GM12878 (cell line): ENCODE results near the gene OSGEPL1. TPM values are rescaled to one million over a fixed set of nuclear protein-coding genes. Genes with fewer than 3 reads are reported as not detected.

Source experiments
- ATAC-seq: fragments of 200-7000 bp; cut with Tn5 transposase; 3 replicates; pipeline ENCODE4 v1.9.1; 2020; ENCODE audit warnings: mild to moderate bottlenecking, moderate library complexity
- BruUV-seq: library from RNA; stranded (reverse); fragments of 400-500 nt; replicated peaks from 2 replicates; lab custom pipeline; 2021; lab: Mats Ljungman, UMichigan
- CTCF ChIA-PET: fragments of 300-600 bp; sonication (Branson Sonifier 250); formaldehyde crosslinking; extraction: SDS; loops from one replicate; lab custom pipeline; 2021; ENCODE audit warnings: inconsistent platforms; lab: Yijun Ruan, JAX
- POLR2A ChIA-PET: fragments of 350-600 bp; formaldehyde crosslinking; extraction: SDS; loops from one replicate; lab custom pipeline; 2021; ENCODE audit warnings: inconsistent platforms; lab: Charles Lee
- RAD21 ChIA-PET: fragments of 300-600 bp; sonication (Branson Sonifier 250); formaldehyde crosslinking; loops from one replicate; lab custom pipeline; 2023; ENCODE audit warnings: antibody characterized with exemption; ENCODE audit not compliant: unreplicated experiment; lab: Charles Lee
- SMC1A ChIA-PET: fragments of 300-600 bp; sonication (Branson Sonifier 250); formaldehyde crosslinking; loops from one replicate; lab custom pipeline; 2023; ENCODE audit not compliant: unreplicated experiment, uncharacterized antibody; lab: Charles Lee
- DNase-seq: peaks from one replicate; pipeline ENCODE4 v3.0.0-alpha.2; 2011; ENCODE audit warnings: low read depth, low spot score
- FAIRE-seq: peaks from 3 replicates; lab custom pipeline; 2011; peaks lifted over from hg19 to GRCh38; lab: Jason Lieb, UNC
- H2AFZ ChIP-seq: 2 replicates; pipeline ENCODE4 v1.6.0; 2011; ENCODE audit warnings: low read depth, low read length, control low read depth; ENCODE audit not compliant: control insufficient read depth
- H3K27ac ChIP-seq: 2 replicates; pipeline ENCODE4 v1.5.1; 2011; ENCODE audit warnings: control low read depth; ENCODE audit not compliant: control insufficient read depth, insufficient read depth
- H3K27me3 ChIP-seq, 2 experiments: replicated peaks in 1 of 2; 2 replicates each; pipeline versions ENCODE4 v1.6.0 to v1.6.1; 2011; ENCODE audit warnings: low read length in 1 of 2; ENCODE audit not compliant: control insufficient read depth in 2 of 2, insufficient read depth in 2 of 2
- H3K36me3 ChIP-seq, 2 experiments: 2 replicates each; pipeline ENCODE4 v1.5.1; 2011; ENCODE audit warnings: low read length in 1 of 2; ENCODE audit not compliant: control insufficient read depth in 2 of 2, insufficient read depth in 2 of 2
- H3K4me1 ChIP-seq: 2 replicates; pipeline ENCODE4 v1.6.1; 2011; ENCODE audit warnings: mild to moderate bottlenecking, low read length, moderate library complexity, mixed read lengths; ENCODE audit not compliant: control insufficient read depth, insufficient read depth
- H3K4me2 ChIP-seq: 2 replicates; pipeline ENCODE4 v1.6.0; 2011; ENCODE audit warnings: control low read depth; ENCODE audit not compliant: control insufficient read depth, insufficient read depth
- H3K4me3 ChIP-seq: fragments of 200-600 bp; sonication (generic); 2 replicates; pipeline ENCODE4 v1.5.1; 2016
- H3K79me2 ChIP-seq: 2 replicates; pipeline ENCODE4 v1.6.0; 2011; ENCODE audit warnings: low read length; ENCODE audit not compliant: control insufficient read depth, insufficient read depth
- H3K9ac ChIP-seq: 2 replicates; pipeline ENCODE4 v1.8.0; 2011; ENCODE audit warnings: low read length, control low read depth, mixed read lengths; ENCODE audit not compliant: control insufficient read depth, insufficient read depth
- H3K9me3 ChIP-seq: replicated peaks from 3 replicates; pipeline ENCODE4 v1.5.1; 2011; ENCODE audit warnings: mild to moderate bottlenecking, low read length; ENCODE audit not compliant: control insufficient read depth, insufficient read depth
- H4K20me1 ChIP-seq: 2 replicates; pipeline ENCODE4 v1.6.0; 2011; ENCODE audit not compliant: control insufficient read depth, insufficient read depth
- CBFB ChIP-seq: IDR thresholded peaks from 2 replicates; pipeline ENCODE4 v1.6.1; 2016; ENCODE audit warnings: antibody characterized with exemption, low read depth
- CHD4 ChIP-seq: fragments of 200-600 bp; sonication (generic); IDR thresholded peaks from 2 replicates; pipeline ENCODE4 v1.6.1; 2016; ENCODE audit warnings: mild to moderate bottlenecking
- FOS ChIP-seq: IDR thresholded peaks from 3 replicates; pipeline ENCODE4 v1.6.1; 2011; ENCODE audit warnings: borderline replicate concordance; ENCODE audit not compliant: insufficient read length; ENCODE audit errors: extremely low read depth
- JUNB ChIP-seq: IDR thresholded peaks from 2 replicates; pipeline ENCODE4 v1.6.1; 2016; ENCODE audit warnings: antibody characterized with exemption, mild to moderate bottlenecking
- MAX ChIP-seq: IDR thresholded peaks from 2 replicates; pipeline ENCODE4 v1.6.1; 2012; ENCODE audit warnings: low read depth, low read length, improper control_type of control experiment
- POLR2A ChIP-seq: IDR thresholded peaks from 2 replicates; pipeline ENCODE4 v1.6.1; 2011; ENCODE audit warnings: low read depth, mild to moderate bottlenecking, low read length
- RAD51 ChIP-seq: fragments of 450-650 bp; IDR thresholded peaks from 2 replicates; pipeline ENCODE4 v1.6.1; 2016; ENCODE audit warnings: moderate library complexity, mild to moderate bottlenecking, inconsistent platforms
- RELB ChIP-seq: fragments of 450-650 bp; IDR thresholded peaks from 2 replicates; pipeline ENCODE4 v1.6.1; 2017; ENCODE audit warnings: low read depth, mild to moderate bottlenecking, moderate library complexity
- RUNX3 ChIP-seq: IDR thresholded peaks from 2 replicates; pipeline ENCODE4 v1.6.1; 2012; ENCODE audit warnings: low read length, inconsistent platforms
- ZBTB40 ChIP-seq: fragments of 450-650 bp; IDR thresholded peaks from 2 replicates; pipeline ENCODE4 v1.6.1; 2016; ENCODE audit warnings: mild to moderate bottlenecking, moderate library complexity, borderline replicate concordance
- WGBS: methylation state at CpG from one replicate; pipeline ENCODE4 v1.1.6; 2016; ENCODE audit warnings: low lambda C conversion rate; ENCODE audit not compliant: insufficient replicate concordance, insufficient coverage; ENCODE audit errors: missing lambda C conversion rate; 5-methylcytosine and 5-hydroxymethylcytosine counted together
- in situ Hi-C: fragments of 300-500 bp; cut with MboI; formaldehyde crosslinking; loops from 9 replicates; pipeline ENCODE4 v1.14.3; 2018; ENCODE audit warnings: mixed read lengths
- intact Hi-C: fragments of 100-400 bp; cut with micrococcal nuclease; formaldehyde crosslinking; loops from one replicate; pipeline ENCODE4 v1.14.2; 2022; ENCODE audit not compliant: unreplicated experiment
- polyA plus RNA-seq, 11 experiments: library from polyadenylated mRNA; depleted of rRNA in 4 of 11; unstranded in 6 of 11; stranded (reverse) in 5 of 11; fragments of >200 nt; fragmentation: Nextera tagmentation in 4 of 11; fragmentation: Illumina TruSeq in 1 of 11; extraction: Ambion mirVana in 4 of 11; extraction: Trizol in 1 of 11; gene quantifications; 1 replicate in 1 of 11; 2 replicates in 10 of 11; pipeline versions ENCODE4 v1.2.1 to v1.2.3, GENCODE V29; 2011 to 2016; ENCODE audit warnings: inconsistent platforms in 2 of 11, missing spikeins in 2 of 11, low read depth in 1 of 11
- total RNA-seq, 4 experiments: library from RNA; depleted of rRNA in 3 of 4; stranded (reverse); fragments of >200 nt in 3 of 4; fragmentation: Illumina TruSeq in 1 of 4; extraction: Trizol in 1 of 4; gene quantifications; 2 replicates each; pipeline versions ENCODE4 v1.2.1 to v1.2.3, GENCODE V29; 2013 to 2021
- TF ChIP-seq, protein P1 (sequence below): fragments of 450-650 bp; IDR thresholded peaks from 2 replicates; pipeline ENCODE4 v1.6.1; 2017; ENCODE audit warnings: mild to moderate bottlenecking, low read depth, inconsistent platforms; ENCODE audit not compliant: poor library complexity, severe bottlenecking

Gene OSGEPL1
- total and polyA plus RNA-seq, 10 of the 15 experiments (the other 5 are each of a cell fraction or from before 2014, with no cell fraction given), result 6.7 to 18.0 (median 9.4) TPM

GRCh38 chr2:189723192-189723591 lies 39.4 kb downstream of the OSGEPL1 start:
- POLR2A ChIA-PET, result no interaction called here
- CTCF ChIA-PET, result interaction anchor here (0.6 kb wide), 1 partner anchor 1198 kb away, joined by 3 read pairs; no protein-coding TSS in a partner anchor
- DNase-seq, result no peak
- Histone ChIP-seq H3K36me3 (no peaks in the 10 kb centered on the region), H3K4me1 (no peaks in the 10 kb centered on the region), H3K9ac (no peak overlapping the region), H3K27ac (no peak overlapping the region), H4K20me1 (no peaks in the 10 kb centered on the region), H2AFZ (no peak overlapping the region), H3K4me2 (no peak overlapping the region), H3K27me3 (no peaks in the 10 kb centered on the region), H3K9me3 (no peaks in the 10 kb centered on the region), H3K4me3 (no peak overlapping the region), H3K79me2 (no peaks in the 10 kb centered on the region)
- in situ Hi-C loops (no loop called here), intact Hi-C loops (no loop called here)
- SMC1A ChIA-PET, result no interaction called here
- TF ChIP-seq JUNB (peak; percentile 20; the same call in 1 of the 2 replicates), RELB (no peak), POLR2A (no peak)
- no peak for FAIRE-seq
- RAD21 ChIA-PET, result no interaction called here
- no peak for ATAC-seq
- BruUV-seq, result no TSS peak

GRCh38 chr2:189719571-189719970 lies 43.0 kb downstream of the OSGEPL1 start:
- Histone ChIP-seq H3K9me3 (no peaks in the 10 kb centered on the region), H3K9ac (no peak overlapping the region), H3K27ac (no peak overlapping the region), H4K20me1 (no peaks in the 10 kb centered on the region), H3K4me3 (no peak overlapping the region), H3K79me2 (no peaks in the 10 kb centered on the region), H3K27me3 (no peaks in the 10 kb centered on the region), H3K4me2 (no peak overlapping the region), H2AFZ (no peak overlapping the region), H3K36me3 (no peaks in the 10 kb centered on the region), H3K4me1 (no peaks in the 10 kb centered on the region)
- ATAC-seq (no peak), DNase-seq (no peak), FAIRE-seq (no peak)
- RAD21 ChIA-PET, result no interaction called here
- CTCF ChIA-PET, result no interaction called here
- no TSS peak for BruUV-seq
- POLR2A ChIA-PET, result no interaction called here
- 97% methylated on average over 4 of the region's 4 CpGs for WGBS
- SMC1A ChIA-PET, result interaction anchor here (0.6 to 1.4 kb wide), 2 partner anchors 9 to 1847 kb away, joined by 3 read pairs; no protein-coding TSS in a partner anchor
- in situ Hi-C loops, result no loop called here
- intact Hi-C loops, result no loop called here
- TF ChIP-seq FOS (no peak), CBFB (no peak), ZBTB40 (no peak), RUNX3 (no peak), CHD4 (no peak), MAX (no peak), RAD51 (no peak)
- TF ChIP-seq, protein P1, sequence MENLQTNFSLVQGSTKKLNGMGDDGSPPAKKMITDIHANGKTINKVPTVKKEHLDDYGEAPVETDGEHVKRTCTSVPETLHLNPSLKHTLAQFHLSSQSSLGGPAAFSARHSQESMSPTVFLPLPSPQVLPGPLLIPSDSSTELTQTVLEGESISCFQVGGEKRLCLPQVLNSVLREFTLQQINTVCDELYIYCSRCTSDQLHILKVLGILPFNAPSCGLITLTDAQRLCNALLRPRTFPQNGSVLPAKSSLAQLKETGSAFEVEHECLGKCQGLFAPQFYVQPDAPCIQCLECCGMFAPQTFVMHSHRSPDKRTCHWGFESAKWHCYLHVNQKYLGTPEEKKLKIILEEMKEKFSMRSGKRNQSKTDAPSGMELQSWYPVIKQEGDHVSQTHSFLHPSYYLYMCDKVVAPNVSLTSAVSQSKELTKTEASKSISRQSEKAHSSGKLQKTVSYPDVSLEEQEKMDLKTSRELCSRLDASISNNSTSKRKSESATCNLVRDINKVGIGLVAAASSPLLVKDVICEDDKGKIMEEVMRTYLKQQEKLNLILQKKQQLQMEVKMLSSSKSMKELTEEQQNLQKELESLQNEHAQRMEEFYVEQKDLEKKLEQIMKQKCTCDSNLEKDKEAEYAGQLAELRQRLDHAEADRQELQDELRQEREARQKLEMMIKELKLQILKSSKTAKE, result no peak
